ENCODE measurements around the gene TUT7. TPM values are rescaled to one million over a fixed set of nuclear protein-coding genes. Genes with fewer than 3 reads are reported as not detected.

Gene TUT7
- total RNA-seq, 1 donor from 2014 or later, result 15.0 TPM

GRCh38 chr9:86359151-86359879 lies 5.1 kb upstream of the TUT7 start:
- intact Hi-C loops (cut with micrococcal nuclease), result no loop called here
- no peak for DNase-seq
- H3K4me3 ChIP-seq, result no peak overlapping the region
- H3K27me3 ChIP-seq (ENCODE audit: low read depth), result no peaks in the 10 kb centered on the region
- no peak for TF ChIP-seq CTCF (IDR thresholded peaks at IDR 0.05; ENCODE audit: borderline replicate concordance)
- H3K9me3 ChIP-seq (replicated peaks), result no peaks in the 10 kb centered on the region
- peaks cover 9% of the 10 kb centered on the region for H3K4me1 ChIP-seq
- no peaks in the 10 kb centered on the region for H3K36me3 ChIP-seq
- no peak overlapping the region for H3K27ac ChIP-seq (replicated peaks)

- no peak overlapping the region for H3K4me3 ChIP-seq
- no peak overlapping the region for H3K27ac ChIP-seq (replicated peaks)
- intact Hi-C loops (cut with micrococcal nuclease), result no loop called here
- no peak for DNase-seq
- peaks cover 30% of the 10 kb centered on the region for H3K4me1 ChIP-seq
- H3K9me3 ChIP-seq (replicated peaks), result no peaks in the 10 kb centered on the region
- no peaks in the 10 kb centered on the region for H3K27me3 ChIP-seq (ENCODE audit: low read depth)
- H3K36me3 ChIP-seq, result peaks cover 6% of the 10 kb centered on the region
- TF ChIP-seq CTCF (IDR thresholded peaks at IDR 0.05; ENCODE audit: borderline replicate concordance), result no peak
These were observed 3.0 kb upstream of the TUT7 start for GRCh38 chr9:86356871-86357866.

- Histone ChIP-seq H3K4me1 (peaks cover 43% of the 10 kb centered on the region), H3K27me3 (ENCODE audit: low read depth) (no peaks in the 10 kb centered on the region), H3K4me3 (no peak overlapping the region), H3K27ac (replicated peaks) (no peak overlapping the region), H3K9me3 (replicated peaks) (no peaks in the 10 kb centered on the region), H3K36me3 (peaks cover 12% of the 10 kb centered on the region)
- TF ChIP-seq CTCF (IDR thresholded peaks at IDR 0.05; ENCODE audit: borderline replicate concordance), result no peak
- no peak for DNase-seq
- intact Hi-C loops (cut with micrococcal nuclease), result no loop called here
These were observed 1.6 kb upstream of the TUT7 start for GRCh38 chr9:86355814-86356213.

GRCh38 chr9:86354818-86355309 lies 654 bp upstream of the TUT7 start:
- no peak for DNase-seq
- peaks cover 53% of the 10 kb centered on the region for H3K4me1 ChIP-seq
- H3K27ac ChIP-seq (replicated peaks), result peak overlapping the region; percentile 96
- no peaks in the 10 kb centered on the region for H3K9me3 ChIP-seq (replicated peaks)
- H3K4me3 ChIP-seq, result peak overlapping the region; percentile 91
- no peaks in the 10 kb centered on the region for H3K27me3 ChIP-seq (ENCODE audit: low read depth)
- H3K36me3 ChIP-seq, result peaks cover 17% of the 10 kb centered on the region
- intact Hi-C loops (cut with micrococcal nuclease), result no loop called here
- TF ChIP-seq CTCF (IDR thresholded peaks at IDR 0.05; ENCODE audit: borderline replicate concordance), result peak; percentile 9

- Histone ChIP-seq H3K4me3 (peak overlapping the region; percentile 91), H3K27me3 (ENCODE audit: low read depth) (no peaks in the 10 kb centered on the region), H3K4me1 (peaks cover 65% of the 10 kb centered on the region), H3K9me3 (replicated peaks) (no peaks in the 10 kb centered on the region), H3K27ac (replicated peaks) (peak overlapping the region; percentile 96), H3K36me3 (peaks cover 17% of the 10 kb centered on the region)
- TF ChIP-seq CTCF (IDR thresholded peaks at IDR 0.05; ENCODE audit: borderline replicate concordance), result no peak
- intact Hi-C loops (cut with micrococcal nuclease), result no loop called here
- DNase-seq, result no peak
These were observed 577 bp downstream of the TUT7 start for GRCh38 chr9:86353655-86354010.

Data from left ventricle myocardium inferior (tissue), 1 donor.